Subcutaneous adipose tissue (tissue), 4 donors: ENCODE results near the gene SLC29A3. TPM values are rescaled to one million over a fixed set of nuclear protein-coding genes. Genes with fewer than 3 reads are reported as not detected.

Experiments used
- CTCF ChIP-seq: fragments of 450-650 bp; IDR thresholded peaks from one replicate; pipeline ENCODE4 v1.5.1; 2016; ENCODE audit warnings: low read depth, mild to moderate bottlenecking, control low read depth, antibody characterized with exemption, moderate library complexity
- total RNA-seq, 4 donors: library from RNA; depleted of rRNA; stranded (reverse); fragments of >200 nt; gene quantifications; one replicate each; pipeline ENCODE4 v1.1.0, GENCODE V29; 2016

SLC29A3 gene
- total RNA-seq, 4 donors from 2014 or later = 2.6 to 25.8 (median 4.2) TPM

GRCh38 chr10:71351628-71352319, 32.7 kb downstream of the SLC29A3 start:
- TF ChIP-seq CTCF = no peak

- no peak for TF ChIP-seq CTCF
Measured at GRCh38 chr10:71353639-71354038, 34.6 kb downstream of the SLC29A3 start.

- no peak for TF ChIP-seq CTCF
Measured at GRCh38 chr10:71354776-71355175, 35.7 kb downstream of the SLC29A3 start.

GRCh38 chr10:71355886-71356285, 36.8 kb downstream of the SLC29A3 start:
- TF ChIP-seq CTCF = no peak

- no peak for TF ChIP-seq CTCF
Measured at GRCh38 chr10:71357792-71358265, 38.8 kb downstream of the SLC29A3 start.

- TF ChIP-seq CTCF = no peak
Measured at GRCh38 chr10:71358277-71358676, 39.2 kb downstream of the SLC29A3 start.

- no peak for TF ChIP-seq CTCF
Measured at GRCh38 chr10:71359364-71360046, 40.4 kb downstream of the SLC29A3 start.
